Astrocyte of the hippocampus (primary cell): ENCODE measurements around the gene C1QBP.
"Not testable (repeated sequence)": the region's sequence is repeated elsewhere in the genome, so short reads cannot be mapped to it uniquely, and the experiment has no call there.

Source experiments
- DNase-seq: peaks from one replicate; pipeline ENCODE4 v3.0.0; 2011; ENCODE audit warnings: low read depth, low spot score

The C1QBP gene

DNA sequence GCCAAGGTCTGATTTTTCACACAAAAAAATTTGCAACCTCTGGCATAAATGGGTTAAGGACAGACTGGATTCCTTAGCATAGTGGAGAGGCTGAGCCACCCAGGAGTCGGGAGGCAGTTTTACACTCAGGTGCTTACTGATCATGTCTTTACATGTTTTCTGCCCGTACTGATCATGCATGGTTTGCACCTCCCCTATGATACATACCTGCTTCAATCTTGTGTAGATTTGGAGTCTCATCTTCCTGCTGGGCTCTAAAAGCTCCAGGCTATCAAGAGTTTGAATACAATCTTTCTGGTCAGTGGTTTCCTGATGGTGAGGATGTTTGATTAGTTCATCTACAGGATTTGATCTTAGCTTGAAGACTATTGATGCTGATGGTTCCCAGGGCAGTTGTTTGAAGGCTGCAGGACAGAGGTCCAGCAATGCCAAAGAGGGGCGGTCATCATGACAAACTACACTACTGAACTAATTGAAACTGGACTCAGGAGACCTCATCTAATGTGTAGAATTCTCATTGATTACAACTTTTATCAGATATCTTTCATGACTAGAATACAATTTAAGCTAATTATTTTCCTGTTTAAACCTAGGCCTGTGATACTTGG, 6.9 kb downstream of the C1QBP start:
- no peak for DNase-seq

DNA sequence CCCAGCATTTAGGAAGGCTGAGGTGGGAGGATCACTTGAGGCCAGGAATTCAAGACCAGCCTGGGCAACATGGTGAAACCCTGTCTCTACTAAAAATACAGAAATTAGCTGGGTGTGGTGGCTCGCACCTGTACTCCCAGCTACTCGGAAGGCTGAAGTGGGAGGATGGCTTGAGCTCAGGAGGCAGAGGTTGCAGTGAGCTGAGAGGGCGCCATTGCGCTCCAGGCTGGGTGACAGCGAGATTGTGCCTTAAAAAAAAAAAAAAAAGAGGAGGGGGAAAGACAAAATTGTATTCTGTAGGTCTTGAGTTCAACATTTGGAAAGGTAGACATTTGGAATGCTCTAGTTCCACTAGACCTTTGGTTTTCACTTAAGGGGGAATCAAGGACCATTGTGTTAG, 7.7 kb downstream of the C1QBP start:
- not testable (repeated sequence) for DNase-seq

DNA sequence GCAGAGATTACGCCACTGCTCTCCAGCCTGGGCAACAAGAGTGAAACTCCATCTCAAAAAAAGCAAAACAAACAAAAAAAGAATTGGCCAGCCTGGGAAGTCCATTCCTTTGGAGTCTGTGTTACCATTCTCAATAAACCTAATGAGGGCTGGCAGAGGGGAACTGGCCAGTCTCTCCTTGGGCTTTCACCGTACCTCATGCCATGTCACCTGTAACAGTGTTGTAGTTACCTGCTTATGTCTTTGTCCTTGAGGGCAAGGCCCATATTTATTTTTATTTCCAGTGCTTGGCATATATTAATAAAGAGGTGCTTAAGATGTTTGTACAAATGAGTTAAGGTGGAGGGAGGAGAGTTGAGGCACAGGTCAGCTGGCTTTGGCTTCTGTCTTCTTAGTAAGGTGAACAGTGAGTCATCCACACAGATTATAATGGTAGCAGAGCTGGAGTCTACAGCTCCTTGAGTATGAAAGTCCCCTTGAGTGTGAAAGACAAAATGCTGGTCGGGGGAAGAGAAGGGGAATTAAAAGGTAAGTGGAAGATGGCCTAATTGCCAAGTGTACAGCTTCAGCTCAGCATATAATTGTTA, 8.4 kb downstream of the C1QBP start:
- no peak for DNase-seq

DNA sequence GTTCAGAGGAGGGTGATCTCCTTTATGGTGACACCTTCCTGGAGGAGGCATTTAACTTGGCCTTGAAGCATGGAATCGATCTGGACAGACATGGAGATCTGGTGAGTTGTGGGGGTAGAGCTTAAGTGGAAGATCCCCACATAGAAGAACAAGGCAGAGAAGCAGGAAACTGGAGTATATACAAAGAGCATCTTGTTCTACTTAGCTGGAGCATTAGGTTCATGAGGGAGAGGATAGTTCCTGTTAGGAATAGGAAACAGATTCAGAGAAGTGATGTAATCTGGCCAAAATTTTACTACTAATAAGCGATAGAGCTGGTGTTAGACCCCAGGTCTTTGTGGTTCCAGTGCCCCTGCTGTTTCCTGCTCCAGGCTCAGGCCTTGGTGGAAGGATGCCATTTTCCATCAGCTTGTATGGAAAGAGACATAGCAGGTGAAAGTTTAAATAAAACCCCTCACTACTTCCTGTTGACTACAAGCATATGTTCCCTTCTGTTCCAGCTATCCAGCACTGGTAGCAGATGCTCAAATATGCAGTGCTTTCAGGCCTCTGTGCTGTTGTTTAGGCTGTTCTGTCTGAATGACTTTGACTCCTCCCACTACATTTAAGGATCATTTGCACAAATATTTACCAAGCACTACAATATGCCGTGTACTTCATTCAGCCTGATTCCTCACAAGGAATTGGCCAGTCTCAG, 9.6 kb downstream of the C1QBP start:
- no peak for DNase-seq

DNA sequence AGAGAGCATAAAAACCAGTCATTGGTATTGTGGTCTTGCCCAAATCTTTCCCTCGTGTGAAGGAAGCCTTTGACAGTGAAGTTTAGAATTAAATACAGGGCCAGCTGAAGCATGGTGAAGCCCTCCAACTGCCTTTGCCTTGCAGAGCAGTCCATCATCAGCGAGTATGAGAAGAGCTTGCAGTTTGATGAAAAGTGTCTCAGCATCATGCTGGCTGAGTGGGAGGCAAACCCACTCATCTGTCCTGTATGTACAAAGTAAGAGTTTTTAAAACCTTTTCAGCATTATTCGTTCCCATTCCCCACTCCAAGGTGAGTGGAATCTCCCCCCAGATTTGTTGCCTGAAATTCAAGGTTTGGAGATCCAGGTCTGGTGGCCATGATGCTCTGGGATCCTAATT, 13.1 kb downstream of the C1QBP start:
- DNase-seq = no peak

DNA sequence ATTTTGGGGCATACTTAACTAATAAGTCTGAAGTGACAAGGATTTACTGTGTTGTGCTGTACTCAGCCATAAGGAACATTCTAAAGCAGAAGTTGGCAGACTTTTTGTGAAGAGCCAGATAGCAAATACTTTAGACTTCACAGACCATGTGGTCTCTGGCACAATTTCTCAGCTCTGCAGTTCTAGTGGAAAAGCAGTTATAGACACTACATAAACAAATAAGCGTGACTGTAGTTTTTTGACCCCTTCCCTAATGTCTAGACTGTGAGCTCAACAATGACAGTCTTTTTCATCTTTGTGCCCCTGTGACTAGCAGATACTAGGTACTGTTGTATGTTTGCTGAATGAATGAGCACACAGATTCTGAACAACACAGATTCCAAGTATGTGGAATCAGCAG, 14.0 kb downstream of the C1QBP start:
- DNase-seq = peak; percentile 55

DNA sequence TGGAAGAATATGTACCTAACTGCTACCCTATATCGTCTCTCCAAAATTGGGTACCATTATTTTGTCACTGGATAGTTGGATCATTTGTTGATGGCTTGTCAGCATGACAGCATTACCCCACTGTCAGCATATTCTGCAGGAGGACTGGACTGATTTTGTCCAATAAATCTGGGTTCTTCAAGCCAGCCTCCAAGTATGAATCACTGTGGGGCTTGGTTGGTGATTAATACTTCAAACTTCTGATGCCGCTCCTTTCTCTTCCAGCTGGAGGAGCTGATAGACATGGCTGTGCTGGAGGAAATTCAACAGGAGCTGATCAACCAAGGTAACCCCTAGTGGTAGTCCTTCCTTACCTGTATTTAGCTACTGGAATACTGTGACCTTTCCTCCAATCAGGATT, 16.4 kb downstream of the C1QBP start:
- DNase-seq = peak; percentile 73

DNA sequence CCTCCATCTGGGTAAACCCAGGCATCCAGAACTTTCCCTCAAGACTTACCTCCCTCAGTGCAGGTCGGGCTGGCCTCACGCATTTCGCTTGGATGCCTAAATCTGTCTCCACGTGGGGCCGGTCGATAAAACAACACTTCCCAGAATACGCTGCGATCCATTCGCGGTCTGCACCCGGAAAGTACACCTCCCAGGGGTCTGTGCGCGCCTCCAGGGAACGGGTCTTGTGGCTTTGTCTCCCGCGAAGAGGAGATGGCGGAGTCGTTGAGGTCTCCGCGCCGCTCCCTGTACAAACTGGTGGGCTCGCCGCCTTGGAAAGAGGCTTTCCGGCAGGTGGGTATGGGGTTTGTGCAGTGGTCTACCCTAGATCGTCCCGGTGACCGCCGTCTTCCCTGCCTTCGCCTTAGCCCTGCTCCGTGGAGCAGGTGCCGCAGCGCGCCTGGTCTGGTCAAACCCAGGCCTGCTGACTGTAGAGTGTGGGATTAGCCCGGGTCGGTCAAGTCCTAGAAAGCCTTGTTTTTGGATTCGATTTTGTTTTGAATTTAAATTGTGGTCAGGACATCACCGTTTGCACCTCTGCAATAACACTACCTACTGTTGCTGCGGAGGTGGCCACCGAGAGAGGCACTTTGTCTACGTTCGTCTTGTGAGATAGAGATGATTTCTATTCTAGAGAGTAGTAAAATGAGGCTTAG, 18.8 kb downstream of the C1QBP start, which contains the start of gene RPAIN:
RPAIN (plus strand) TSS at position 224 of the 695 bp plus-strand sequence; CDS start at position 253, 29 bp downstream.
- peak; percentile 93 for DNase-seq

DNA sequence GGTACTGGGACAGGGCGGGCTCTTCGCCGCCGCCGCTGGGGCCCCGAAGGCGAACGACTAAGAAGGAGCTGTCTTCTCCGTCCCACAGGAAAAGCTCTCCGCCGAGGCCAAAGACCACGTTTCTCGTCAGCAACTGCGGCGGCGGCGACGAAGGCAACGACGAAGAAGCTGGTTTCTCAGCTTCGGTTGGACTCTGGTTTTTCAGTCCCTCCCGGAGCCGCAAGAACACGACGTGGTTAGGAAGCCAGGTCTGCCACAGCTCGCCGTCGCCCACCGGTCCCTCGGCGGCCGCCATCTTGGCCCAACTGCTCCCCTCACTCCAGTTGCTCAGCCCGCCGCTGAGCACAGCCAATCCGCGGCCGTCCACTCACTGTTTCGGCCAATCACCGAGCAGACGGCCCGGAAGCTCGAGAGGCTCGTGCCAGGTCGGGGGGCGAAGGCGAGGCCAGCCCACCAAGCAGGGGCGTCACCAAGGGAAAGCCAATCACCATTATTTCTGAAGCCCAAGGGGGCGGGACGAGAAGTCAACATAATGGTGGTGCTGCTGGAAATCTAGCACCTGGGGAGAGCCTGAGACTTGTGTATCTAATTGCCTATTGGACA, 19.5 kb downstream of the C1QBP start, which contains the start of gene NUP88:
NUP88 (minus strand) TSS at position 307 of the 603 bp plus-strand sequence; CDS start at position 295, 12 bp downstream.
- DNase-seq = peak; percentile 99

DNA sequence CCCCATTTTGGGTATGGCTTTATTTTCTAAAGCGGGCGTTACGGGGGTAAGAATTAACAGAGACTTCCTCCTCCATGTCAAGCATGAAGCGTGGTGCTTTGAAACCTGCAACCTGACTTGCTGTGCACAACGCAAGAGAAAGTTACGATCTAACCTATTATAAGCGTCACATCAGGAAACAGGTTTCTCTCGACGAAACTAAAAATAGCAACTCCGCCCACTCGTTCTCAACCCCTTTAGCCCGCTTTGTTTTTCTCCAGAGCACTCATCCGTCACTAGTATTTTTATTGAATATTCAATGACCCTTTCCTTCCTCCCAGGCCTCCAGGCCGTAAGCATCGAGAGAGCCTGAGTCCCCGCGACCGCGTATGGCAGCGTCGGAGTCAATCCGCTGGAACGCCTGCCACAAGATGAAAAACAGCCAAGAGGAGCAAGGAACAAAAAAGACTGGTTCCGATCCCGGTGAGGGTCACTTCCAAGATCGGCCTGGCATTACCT, 20.0 kb downstream of the C1QBP start:
- peak; percentile 68 for DNase-seq

DNA sequence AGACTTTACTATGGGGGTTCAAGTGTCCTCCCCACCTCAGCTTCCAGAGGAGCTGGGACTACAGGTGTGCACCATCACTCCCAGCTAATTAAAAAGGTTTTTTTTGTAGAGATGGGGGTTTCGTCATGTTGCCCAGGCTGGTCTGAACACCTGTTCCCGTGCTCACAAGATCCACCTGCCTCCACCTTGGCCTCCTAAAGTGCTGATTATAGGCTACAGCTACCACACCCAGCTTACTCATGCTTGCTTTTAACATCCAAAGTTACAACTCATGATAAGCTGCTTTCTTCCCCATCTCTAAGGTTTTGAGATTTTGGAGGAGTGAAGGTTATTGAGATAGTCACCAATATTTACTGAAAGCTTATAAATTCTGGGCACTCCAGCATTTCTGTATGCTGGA, 22.1 kb downstream of the C1QBP start:
- DNase-seq = no peak

DNA sequence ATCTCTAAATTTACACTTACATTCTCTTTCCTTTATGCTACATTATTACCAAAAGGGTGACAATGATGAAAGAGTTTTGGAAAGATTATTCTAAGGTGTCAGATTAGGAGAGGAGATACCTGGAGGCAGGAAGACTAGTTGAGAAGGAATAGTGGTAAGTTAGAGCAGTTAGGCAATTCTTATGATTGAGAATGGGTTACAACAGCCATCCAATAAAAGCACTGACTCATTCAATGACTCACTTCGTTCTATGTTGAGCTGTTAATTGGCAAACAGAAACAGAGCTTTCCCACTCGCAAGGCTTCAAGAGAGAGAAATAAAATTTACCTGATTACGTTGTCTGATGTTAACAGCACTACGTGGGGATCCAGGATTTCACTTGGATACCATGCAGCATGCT, 25.3 kb downstream of the C1QBP start:
- peak; percentile 85 for DNase-seq

DNA sequence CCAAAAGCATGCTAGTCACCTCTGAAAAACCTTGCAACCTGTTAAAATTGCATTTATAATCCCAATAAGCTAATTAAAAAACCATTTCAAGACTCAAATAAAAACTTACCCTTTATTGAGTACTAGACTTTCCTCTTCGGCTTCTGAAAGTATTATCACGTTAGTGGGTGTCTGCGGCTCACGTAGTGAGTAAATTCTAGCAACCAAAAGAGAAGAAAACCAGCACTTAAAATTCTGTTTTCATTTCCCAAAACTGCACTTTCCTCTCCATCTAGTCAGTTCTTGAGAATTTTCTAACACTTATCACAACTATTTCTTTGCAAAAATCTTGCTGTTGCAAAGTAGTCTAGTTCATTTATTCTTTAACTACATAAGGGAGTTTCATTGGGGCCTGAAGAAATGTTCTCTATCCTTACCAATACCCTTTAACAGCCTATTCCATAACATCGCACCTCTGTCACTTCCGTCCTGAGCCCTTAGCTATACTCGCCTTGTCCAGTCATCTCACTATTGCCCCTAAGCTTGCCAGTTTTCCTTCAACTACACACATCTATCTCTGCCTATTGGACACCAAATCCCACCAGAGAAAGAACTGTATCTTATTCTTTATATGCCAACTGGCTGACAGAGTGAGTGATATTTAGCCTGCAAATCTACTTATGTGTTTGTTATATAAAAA, 28.2 kb downstream of the C1QBP start:
- DNase-seq = no peak

DNA sequence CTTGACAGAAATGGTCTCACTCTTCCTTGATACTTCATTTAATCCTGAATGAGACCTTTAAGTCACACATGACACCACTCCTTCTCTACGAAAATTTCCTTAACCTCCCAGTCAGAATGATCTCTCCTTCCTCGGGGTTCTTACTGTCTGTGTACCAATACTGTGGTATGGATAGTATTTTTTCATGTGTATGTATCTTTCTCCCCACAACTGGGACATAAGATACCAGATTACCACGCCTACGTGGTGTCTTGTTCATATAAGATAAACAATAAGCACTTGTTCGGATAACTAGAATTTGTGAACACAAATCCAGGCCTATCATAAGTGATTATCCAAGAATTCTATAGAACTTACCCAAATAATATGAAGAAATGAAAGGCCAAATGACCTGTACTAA, 30.8 kb downstream of the C1QBP start:
- no peak for DNase-seq

DNA sequence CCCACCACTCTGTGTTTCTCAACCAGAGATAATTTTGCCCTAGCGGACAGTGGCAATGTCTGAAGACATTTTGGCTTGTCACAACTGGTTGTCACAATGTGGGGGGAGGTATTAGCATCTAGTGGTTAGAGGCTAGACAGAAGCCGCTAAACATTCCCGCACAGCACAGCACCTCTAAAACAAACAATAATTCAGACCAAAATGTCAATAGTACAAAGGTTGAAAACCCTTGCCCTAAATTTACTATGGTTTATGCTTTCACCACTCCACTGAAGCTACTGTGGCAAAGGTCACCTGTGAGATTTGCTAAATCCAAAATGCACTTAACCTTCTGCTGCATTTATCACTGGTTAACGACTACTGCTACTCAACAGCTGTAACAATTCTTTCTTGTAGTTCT, 33.6 kb downstream of the C1QBP start:
- DNase-seq = no peak

DNA sequence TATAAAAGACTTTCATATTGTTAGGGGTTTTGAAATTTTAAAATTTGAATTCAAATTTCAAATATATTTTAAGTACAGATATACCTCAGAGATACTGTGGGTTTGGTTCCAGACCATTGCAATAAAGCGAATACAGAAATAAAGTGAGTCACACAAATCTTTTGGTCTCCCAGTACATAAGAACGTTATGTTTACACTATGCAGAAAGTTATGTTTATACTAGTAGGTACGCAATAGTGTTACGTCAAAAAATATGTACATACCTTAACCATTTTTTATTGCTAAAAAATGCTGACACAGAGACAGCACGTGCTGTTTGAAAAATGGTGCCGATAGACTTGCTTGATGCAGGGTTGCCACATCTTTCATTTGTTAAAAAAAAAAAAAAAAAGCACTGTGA, 39.2 kb downstream of the C1QBP start:
- no peak for DNase-seq

DNA sequence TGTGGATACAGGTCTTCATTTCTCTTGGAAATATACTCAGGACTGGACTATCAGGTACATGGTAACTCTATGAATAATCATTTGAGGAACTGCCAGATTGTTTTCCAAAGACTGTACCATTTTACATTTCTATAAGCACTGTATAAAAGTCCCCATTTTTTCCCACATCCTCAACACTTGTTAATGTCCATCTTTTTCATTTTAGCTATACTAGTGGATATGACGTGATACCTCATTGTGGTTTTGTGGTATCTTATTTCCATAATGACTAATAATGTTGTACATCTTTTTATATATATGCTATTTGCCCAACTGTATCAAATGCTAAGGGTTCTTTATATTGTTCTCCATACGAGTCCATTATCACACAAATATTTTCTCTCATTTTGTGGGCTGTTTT, 42.3 kb downstream of the C1QBP start:
- no peak for DNase-seq

DNA sequence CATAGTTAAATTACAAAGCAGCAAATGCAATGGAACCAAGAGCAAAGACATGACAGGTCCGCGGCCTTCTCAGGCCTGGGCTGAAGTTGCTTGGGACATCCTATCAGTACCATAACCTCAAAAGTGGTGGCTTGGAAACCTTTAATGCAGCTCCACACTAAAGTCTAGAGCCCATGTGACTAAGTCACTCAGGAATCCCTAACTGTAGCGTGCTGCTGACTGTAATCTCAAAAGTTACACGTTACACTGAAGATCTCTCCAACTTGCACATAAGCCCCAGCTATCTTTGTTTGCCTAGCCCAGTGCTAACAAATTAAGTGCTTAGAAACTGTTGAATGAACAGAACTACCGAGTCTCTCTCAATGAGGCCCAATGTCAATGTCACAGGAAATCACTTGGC, 47.3 kb downstream of the C1QBP start:
- DNase-seq = no peak
